GM04504 (cell line): ENCODE measurements around the gene PCDHA10.
"Not testable (repeated sequence)": the region's sequence is repeated elsewhere in the genome, so short reads cannot be mapped to it uniquely, and the experiment has no call there.

Experiments used
- DNase-seq: peaks from one replicate; pipeline ENCODE4 v3.0.0-alpha.2; 2012; ENCODE audit warnings: low read depth

Gene PCDHA10, protein sequence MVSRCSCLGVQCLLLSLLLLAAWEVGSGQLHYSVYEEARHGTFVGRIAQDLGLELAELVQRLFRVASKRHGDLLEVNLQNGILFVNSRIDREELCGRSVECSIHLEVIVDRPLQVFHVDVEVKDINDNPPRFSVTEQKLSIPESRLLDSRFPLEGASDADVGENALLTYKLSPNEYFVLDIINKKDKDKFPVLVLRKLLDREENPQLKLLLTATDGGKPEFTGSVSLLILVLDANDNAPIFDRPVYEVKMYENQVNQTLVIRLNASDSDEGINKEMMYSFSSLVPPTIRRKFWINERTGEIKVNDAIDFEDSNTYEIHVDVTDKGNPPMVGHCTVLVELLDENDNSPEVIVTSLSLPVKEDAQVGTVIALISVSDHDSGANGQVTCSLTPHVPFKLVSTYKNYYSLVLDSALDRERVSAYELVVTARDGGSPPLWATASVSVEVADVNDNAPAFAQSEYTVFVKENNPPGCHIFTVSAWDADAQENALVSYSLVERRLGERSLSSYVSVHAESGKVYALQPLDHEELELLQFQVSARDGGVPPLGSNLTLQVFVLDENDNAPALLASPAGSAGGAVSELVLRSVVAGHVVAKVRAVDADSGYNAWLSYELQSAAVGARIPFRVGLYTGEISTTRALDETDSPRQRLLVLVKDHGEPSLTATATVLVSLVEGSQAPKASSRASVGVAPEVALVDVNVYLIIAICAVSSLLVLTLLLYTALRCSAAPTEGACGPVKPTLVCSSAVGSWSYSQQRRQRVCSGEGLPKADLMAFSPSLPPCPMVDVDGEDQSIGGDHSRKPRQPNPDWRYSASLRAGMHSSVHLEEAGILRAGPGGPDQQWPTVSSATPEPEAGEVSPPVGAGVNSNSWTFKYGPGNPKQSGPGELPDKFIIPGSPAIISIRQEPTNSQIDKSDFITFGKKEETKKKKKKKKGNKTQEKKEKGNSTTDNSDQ

DNA sequence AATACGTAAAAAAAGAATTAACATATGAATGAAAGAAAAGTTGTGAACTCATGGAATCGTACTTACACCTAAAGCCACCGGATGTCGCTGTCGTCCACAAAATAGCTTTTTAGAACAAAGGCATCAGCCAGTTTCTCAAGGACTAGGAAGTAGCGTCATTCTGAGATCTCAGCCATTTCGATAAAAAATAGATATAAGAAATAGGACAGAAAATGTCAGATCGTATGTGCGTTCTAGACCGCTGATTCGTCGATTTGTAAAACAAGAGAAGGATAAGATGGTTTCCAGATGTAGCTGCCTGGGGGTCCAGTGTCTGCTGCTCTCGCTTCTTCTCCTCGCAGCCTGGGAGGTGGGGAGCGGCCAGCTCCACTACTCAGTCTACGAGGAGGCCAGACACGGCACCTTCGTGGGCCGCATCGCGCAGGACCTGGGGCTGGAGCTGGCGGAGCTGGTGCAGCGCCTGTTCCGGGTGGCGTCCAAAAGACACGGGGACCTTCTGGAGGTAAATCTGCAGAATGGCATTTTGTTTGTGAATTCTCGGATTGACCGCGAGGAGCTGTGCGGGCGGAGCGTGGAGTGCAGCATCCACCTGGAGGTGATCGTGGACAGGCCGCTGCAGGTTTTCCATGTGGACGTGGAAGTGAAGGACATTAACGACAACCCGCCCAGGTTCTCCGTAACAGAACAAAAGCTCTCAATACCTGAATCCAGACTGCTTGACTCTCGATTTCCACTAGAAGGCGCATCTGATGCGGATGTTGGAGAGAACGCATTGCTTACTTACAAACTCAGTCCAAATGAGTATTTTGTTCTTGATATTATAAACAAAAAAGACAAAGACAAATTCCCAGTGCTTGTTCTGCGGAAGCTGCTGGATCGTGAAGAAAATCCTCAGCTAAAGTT lies at the start of gene PCDHA10:
PCDHA10 (plus strand) TSS at position 126 of the 903 bp plus-strand sequence; CDS start at position 278, 152 bp downstream.
- no peak for DNase-seq

DNA sequence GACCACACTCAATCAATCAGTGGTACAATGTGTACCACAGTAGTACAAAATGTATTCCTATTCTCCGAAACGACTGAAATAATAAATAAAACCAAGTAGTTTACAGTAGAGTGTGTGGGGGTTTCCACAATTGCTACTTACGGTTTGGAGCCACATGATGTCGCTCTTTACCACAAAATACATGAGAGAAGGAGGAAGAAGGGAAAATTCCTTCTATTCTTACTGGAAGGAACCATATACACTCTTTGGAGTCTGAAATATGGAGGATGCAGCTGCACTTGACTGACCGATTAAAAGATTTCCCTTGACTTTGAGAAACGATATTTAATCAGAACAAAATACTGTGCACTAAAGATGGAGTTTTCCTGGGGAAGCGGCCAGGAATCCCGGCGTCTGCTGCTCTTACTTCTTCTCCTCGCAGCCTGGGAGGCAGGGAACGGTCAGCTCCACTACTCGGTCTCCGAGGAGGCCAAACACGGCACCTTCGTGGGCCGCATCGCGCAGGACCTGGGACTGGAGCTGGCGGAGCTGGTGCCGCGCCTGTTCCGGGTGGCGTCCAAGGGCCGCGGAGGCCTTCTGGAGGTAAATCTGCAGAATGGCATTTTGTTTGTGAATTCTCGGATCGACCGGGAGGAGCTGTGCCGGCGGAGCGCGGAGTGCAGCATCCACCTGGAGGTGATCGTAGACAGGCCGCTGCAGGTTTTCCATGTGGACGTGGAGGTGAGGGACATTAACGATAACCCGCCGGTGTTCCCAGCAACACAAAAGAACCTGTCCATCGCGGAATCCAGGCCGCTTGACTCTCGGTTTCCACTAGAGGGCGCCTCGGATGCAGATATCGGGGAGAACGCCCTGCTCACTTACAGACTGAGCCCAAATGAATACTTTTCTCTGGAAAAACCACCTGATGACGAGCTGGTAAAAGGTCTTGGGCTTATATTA lies 48.6 kb upstream of the PCDHA10 start, which contains the start of gene PCDHA4:
PCDHA4 (plus strand) TSS at position 235 of the 942 bp plus-strand sequence.
- no peak for DNase-seq

DNA sequence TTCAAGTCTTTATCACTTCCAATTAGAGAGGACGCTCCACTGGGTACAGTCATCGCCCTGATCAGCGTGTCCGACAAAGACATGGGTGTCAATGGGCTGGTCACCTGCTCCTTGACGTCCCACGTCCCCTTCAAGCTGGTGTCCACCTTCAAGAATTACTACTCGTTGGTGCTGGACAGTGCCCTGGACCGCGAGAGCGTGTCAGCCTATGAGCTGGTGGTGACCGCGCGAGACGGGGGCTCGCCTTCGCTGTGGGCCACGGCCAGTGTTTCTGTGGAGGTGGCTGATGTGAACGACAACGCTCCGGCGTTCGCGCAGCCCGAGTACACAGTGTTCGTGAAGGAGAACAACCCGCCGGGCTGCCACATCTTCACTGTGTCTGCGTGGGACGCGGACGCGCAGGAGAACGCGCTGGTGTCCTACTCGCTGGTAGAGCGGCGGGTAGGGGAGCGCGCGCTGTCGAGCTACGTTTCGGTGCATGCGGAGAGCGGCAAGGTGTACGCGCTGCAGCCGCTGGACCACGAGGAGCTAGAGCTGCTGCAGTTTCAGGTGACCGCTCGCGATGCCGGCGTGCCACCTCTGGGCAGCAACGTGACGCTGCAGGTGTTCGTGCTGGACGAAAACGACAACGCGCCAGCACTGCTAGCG lies 47.3 kb upstream of the PCDHA10 start:
- not testable (repeated sequence) for DNase-seq

DNA sequence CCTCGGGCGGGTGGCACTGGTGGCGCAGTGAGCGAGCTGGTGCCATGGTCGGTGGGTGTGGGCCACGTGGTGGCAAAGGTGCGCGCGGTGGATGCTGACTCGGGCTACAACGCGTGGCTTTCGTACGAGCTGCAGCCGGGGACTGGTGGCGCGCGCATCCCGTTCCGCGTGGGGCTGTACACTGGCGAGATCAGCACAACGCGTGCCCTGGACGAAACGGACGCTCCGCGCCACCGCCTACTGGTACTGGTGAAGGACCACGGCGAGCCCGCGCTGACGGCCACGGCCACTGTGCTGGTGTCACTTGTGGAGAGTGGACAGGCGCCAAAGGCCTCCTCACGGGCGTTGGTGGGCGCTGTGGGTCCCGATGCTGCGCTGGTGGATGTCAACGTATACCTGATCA lies 46.8 kb upstream of the PCDHA10 start:
- DNase-seq: no peak

DNA sequence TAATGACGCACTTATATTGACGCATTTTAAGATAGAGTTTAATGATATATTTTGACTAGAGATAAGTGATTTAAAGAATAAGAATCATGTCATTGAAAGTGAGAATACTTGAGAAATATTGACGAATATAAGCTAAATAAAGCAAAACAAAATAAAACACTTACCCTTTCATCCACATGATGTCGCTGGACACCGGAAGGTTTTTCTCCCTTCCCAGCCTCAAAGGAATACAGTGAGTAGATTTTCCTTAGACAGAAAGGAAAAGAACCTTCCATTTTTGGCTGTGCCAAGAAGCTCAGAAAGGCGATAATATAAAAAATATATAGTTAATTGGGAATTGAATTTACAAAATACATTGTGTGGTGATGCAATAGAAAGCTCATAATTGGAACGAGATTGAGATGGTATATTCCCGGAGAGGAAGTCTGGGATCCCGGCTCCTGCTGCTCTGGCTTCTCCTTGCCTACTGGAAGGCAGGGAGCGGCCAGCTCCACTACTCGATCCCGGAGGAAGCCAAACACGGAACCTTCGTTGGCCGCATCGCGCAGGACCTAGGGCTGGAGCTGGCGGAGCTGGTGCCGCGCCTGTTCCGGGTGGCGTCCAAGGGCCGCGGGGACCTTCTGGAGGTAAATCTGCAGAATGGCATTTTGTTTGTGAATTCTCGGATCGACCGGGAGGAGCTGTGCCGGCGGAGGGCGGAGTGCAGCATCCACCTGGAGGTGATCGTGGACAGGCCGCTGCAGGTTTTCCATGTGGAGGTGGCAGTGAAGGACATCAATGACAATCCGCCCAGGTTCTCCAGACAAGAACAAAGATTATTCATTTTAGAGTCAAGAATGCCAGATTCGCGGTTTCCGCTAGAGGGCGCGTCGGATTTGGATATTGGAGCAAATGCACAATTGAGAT lies 34.1 kb upstream of the PCDHA10 start, which contains the start of gene PCDHA5:
PCDHA5 (plus strand) TSS at position 239 of the 906 bp plus-strand sequence.
- no peak for DNase-seq

DNA sequence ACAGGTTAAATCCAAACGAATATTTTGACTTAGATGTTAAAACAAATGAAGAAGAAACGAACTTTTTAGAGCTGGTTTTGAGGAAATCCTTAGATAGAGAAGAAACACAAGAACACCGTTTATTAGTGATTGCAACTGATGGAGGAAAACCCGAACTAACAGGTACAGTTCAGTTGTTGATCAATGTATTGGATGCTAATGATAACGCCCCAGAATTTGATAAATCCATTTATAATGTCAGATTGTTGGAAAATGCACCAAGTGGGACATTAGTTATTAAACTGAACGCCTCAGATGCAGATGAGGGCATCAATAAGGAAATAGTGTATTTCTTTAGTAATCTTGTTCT lies 33.4 kb upstream of the PCDHA10 start:
- no peak for DNase-seq

DNA sequence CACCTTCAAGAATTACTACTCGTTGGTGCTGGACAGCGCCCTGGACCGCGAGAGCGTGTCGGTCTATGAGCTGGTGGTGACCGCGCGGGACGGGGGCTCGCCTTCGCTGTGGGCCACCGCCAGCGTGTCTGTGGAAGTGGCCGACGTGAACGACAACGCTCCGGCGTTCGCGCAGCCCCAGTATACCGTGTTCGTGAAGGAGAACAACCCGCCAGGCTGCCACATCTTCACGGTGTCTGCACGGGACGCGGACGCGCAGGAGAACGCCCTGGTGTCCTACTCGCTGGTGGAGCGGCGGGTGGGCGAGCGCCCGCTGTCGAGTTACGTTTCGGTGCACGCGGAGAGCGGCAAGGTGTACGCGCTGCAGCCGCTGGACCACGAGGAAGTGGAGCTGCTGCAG lies 32.7 kb upstream of the PCDHA10 start:
- not testable (repeated sequence) for DNase-seq

DNA sequence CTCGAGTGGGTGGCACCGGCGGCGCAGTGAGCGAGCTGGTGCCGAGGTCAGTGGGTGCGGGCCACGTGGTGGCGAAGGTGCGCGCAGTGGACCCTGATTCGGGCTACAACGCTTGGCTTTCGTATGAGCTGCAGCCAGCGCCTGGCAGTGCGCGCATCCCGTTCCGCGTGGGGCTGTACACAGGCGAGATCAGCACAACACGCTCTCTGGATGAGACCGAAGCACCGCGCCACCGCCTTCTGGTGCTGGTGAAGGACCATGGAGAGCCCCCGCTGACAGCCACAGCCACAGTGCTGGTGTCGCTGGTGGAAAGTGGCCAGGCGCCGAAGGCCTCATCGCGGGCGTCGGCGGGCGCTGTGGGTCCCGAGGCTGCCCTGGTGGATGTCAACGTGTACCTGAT lies 32.2 kb upstream of the PCDHA10 start:
- no peak for DNase-seq

DNA sequence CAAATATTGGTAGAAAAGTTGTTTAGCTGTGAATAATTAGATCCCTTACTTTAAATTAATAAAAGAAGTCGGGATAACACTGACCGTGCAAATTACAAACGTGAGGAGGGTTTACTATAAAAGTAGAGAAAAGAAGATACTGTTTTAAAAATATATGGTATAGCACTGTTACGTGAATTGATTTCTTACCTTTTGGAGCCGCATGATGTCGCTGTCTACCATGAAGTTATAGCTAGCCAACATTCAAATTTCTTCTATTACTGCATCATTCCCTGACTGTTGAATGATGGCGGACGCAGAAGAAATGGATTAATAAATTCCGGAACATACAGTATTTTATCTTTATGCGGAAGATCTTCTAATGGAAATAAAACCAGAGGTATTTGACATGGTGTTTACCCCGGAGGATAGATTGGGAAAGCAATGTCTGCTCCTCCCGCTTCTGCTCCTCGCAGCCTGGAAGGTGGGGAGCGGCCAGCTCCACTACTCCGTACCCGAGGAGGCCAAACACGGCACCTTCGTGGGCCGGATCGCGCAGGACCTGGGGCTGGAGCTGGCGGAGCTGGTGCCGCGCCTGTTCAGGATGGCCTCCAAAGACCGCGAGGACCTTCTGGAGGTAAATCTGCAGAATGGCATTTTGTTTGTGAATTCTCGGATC lies 27.9 kb upstream of the PCDHA10 start, which contains the start of gene PCDHA6:
PCDHA6 (plus strand) TSS at position 257 of the 658 bp plus-strand sequence; CDS start at position 389, 132 bp downstream.
- no peak for DNase-seq

DNA sequence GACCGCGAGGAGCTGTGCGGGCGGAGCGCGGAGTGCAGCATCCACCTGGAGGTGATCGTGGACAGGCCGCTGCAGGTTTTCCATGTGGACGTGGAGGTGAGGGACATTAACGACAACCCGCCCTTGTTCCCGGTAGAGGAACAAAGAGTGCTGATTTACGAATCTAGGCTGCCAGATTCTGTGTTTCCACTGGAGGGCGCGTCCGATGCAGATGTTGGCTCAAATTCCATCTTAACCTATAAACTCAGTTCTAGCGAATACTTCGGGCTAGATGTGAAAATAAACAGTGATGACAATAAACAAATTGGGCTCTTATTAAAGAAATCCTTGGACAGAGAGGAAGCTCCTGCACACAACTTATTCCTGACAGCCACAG lies 27.3 kb upstream of the PCDHA10 start:
- no peak for DNase-seq

DNA sequence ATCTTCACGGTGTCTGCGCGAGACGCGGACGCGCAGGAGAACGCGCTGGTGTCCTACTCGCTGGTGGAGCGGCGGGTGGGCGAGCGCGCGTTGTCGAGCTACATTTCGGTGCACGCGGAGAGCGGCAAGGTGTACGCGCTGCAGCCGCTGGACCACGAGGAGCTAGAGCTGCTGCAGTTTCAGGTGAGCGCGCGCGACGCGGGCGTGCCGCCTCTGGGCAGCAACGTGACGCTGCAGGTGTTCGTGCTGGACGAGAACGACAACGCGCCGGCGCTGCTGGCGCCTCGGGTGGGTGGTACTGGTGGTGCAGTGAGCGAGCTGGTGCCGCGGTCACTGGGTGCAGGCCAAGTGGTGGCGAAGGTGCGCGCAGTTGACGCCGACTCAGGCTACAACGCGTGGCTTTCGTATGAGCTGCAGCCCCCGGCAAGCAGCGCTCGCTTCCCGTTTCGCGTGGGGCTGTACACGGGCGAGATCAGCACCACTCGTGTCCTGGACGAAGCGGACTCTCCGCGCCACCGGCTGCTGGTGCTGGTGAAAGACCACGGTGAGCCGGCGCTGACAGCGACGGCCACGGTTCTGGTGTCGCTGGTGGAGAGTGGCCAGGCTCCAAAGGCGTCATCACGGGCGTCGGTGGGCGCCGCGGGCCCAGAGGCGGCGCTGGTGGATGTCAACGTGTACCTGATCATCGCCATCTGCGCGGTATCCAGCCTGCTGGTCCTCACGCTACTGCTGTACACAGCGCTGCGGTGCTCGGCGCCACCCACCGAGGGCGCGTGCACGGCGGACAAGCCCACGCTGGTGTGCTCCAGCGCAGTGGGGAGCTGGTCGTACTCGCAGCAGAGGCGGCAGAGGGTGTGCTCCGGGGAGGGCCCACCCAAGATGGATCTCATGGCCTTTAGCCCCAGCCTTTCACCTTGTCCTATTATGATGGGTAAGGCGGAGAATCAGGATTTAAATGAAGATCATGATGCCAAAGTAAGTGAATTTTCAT lies 25.9 kb upstream of the PCDHA10 start:
- not testable (repeated sequence) for DNase-seq

DNA sequence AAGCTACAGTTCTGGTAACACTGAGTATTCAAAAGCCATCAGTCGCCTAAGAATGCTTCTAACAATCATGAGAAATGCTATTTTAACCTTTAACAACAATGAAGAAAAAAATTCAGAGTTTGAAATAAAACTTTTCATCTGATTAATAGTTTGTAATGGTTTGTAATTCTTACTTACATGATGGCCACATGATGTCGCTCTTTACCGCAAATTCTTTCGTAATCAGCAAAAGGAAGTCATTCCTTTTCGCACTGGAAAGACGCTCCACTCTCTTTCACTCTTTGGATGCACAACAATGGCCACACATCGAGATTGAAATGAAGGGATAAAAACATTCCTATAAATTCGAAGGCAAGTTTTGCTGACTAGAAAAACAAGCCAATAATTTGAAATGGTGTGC lies 21.7 kb upstream of the PCDHA10 start, which contains the start of gene PCDHA7:
PCDHA7 (plus strand) TSS at position 277 of the 400 bp plus-strand sequence; CDS start at position 392, 115 bp downstream.
- no peak for DNase-seq

DNA sequence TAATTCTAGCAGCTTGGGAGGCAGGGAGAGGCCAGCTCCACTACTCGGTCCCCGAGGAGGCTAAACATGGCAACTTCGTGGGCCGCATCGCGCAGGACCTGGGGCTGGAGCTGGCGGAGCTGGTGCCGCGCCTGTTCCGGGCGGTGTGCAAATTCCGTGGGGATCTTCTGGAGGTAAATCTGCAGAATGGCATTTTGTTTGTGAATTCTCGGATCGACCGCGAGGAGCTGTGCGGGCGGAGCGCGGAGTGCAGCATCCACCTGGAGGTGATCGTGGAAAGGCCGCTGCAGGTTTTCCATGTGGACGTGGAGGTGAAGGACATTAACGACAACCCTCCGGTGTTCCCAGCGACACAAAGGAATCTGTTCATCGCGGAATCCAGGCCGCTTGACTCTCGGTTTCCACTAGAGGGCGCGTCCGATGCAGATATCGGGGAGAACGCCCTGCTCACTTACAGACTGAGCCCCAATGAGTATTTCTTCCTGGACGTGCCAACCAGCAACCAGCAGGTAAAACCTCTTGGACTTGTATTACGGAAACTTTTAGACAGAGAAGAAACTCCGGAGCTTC lies 21.2 kb upstream of the PCDHA10 start:
- not testable (repeated sequence) for DNase-seq

DNA sequence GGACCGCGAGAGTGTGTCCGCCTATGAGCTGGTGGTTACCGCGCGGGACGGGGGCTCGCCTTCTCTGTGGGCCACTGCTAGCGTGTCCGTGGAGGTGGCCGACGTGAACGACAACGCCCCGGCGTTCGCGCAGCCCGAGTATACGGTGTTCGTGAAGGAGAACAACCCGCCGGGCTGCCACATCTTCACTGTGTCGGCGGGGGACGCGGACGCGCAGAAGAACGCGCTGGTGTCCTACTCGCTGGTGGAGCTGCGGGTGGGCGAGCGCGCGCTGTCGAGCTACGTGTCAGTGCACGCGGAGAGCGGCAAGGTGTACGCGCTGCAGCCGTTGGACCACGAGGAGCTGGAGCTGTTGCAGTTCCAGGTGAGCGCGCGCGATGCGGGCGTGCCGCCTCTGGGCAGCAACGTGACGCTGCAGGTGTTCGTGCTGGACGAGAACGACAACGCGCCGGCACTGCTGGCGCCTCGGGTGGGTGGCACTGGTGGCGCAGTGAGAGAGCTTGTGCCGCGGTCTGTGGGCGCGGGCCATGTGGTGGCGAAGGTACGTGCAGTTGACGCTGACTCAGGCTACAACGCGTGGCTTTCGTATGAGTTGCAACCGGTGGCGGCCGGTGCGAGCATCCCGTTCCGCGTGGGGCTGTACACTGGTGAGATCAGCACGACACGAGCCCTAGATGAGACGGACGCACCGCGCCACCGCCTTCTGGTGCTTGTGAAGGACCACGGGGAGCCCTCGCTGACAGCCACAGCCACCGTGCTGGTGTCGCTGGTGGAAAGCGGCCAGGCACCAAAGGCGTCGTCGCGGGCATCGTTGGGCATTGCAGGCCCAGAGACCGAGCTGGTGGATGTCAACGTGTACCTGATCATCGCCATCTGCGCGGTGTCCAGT lies 19.8 kb upstream of the PCDHA10 start:
- no peak for DNase-seq
